ENCODE data around the gene CSF1. TPM values are rescaled to one million over a fixed set of nuclear protein-coding genes. Genes with fewer than 3 reads are reported as not detected.

CSF1 gene
- total RNA-seq, 4 donors from 2014 or later: 7.6 to 34.8 (median 15.9) TPM

GRCh38 chr1:109910963-109911798 is 532 bp downstream of the CSF1 start:
- intact Hi-C loops (cut with DNase I): no loop called here
- 0 to 4% methylated on average over 3 to 10 of the region's 70 CpGs for WGBS, 2 donors
- peak overlapping the region; percentile 84 to 96 (median 90) for H3K27ac ChIP-seq
- no peak for TF ChIP-seq CTCF (IDR thresholded peaks at IDR 0.05)
- no peak for TF ChIP-seq POLR2A (IDR thresholded peaks at IDR 0.05)
- peaks cover 31 to 78% (median 39%) of the 10 kb centered on the region in 3 donors for H3K4me1 ChIP-seq
- H3K9me3 ChIP-seq: no peaks in the 10 kb centered on the region
- H3K27me3 ChIP-seq: no peaks in the 10 kb centered on the region
- peaks cover 0 to 14% (median 0%) of the 10 kb centered on the region in 3 donors for H3K36me3 ChIP-seq
- DNase-seq: no peak
- peak overlapping the region; percentile 67 to 88 (median 78) for H3K4me3 ChIP-seq

- no peak for DNase-seq
- intact Hi-C loops (cut with DNase I): no loop called here
- Histone ChIP-seq H3K27ac (peak overlapping the region; percentile 84 to 96 (median 90)), H3K27me3 (no peaks in the 10 kb centered on the region), H3K4me3 (peak overlapping the region; percentile 67 to 88 (median 78)), H3K9me3 (no peaks in the 10 kb centered on the region), H3K4me1 (peaks cover 31 to 77% (median 39%) of the 10 kb centered on the region in 3 donors), H3K36me3 (peaks cover 0 to 26% (median 6%) of the 10 kb centered on the region in 3 donors)
- TF ChIP-seq CTCF (IDR thresholded peaks at IDR 0.05) (no peak), POLR2A (IDR thresholded peaks at IDR 0.05) (no peak)
- 19 to 77% methylated on average over 3 to 4 of the region's 4 CpGs for WGBS, 2 donors
Observed at GRCh38 chr1:109912214-109912861, 1.7 kb downstream of the CSF1 start.

- Histone ChIP-seq H3K4me3 (peak overlapping the region in 3 of 4 donors; percentile 76 to 88 (median 81)), H3K4me1 (peaks cover 31 to 80% (median 39%) of the 10 kb centered on the region in 3 donors), H3K27ac (peak overlapping the region; percentile 84 to 96 (median 90)), H3K9me3 (no peaks in the 10 kb centered on the region), H3K27me3 (no peaks in the 10 kb centered on the region), H3K36me3 (peaks cover 4 to 31% (median 10%) of the 10 kb centered on the region in 3 donors)
- intact Hi-C loops (cut with DNase I): no loop called here
- no peak for DNase-seq
- 0 to 8% methylated on average over 1 of the region's 1 CpG for WGBS, 2 donors
- TF ChIP-seq CTCF (IDR thresholded peaks at IDR 0.05) (no peak), POLR2A (IDR thresholded peaks at IDR 0.05) (no peak)
Observed at GRCh38 chr1:109912873-109913272, 2.2 kb downstream of the CSF1 start.

- H3K4me3 ChIP-seq: peak overlapping the region in 3 of 4 donors; percentile 76 to 88 (median 81)
- no peaks in the 10 kb centered on the region for H3K9me3 ChIP-seq
- WGBS, 2 donors: 25 to 55% methylated on average over 1 of the region's 1 CpG
- H3K27ac ChIP-seq: peak overlapping the region; percentile 84 to 96 (median 90)
- H3K36me3 ChIP-seq: peaks cover 7 to 36% (median 14%) of the 10 kb centered on the region in 3 donors
- intact Hi-C loops (cut with DNase I): no loop called here
- TF ChIP-seq POLR2A (IDR thresholded peaks at IDR 0.05) (no peak), CTCF (IDR thresholded peaks at IDR 0.05) (no peak)
- H3K27me3 ChIP-seq: no peaks in the 10 kb centered on the region
- DNase-seq: no peak
- H3K4me1 ChIP-seq: peaks cover 31 to 86% (median 41%) of the 10 kb centered on the region in 3 donors
Observed at GRCh38 chr1:109913360-109913879, 2.8 kb downstream of the CSF1 start.
